Progenitor cell of endocrine pancreas (in vitro differentiated cells): ENCODE results near the gene AKT2. TPM values are rescaled to one million over a fixed set of nuclear protein-coding genes. Genes with fewer than 3 reads are reported as not detected.

Experiments
- DNase-seq: peaks from one replicate; pipeline ENCODE4 v3.0.0; 2021; ENCODE audit warnings: low spot score; ENCODE audit not compliant: unreplicated experiment
- H3K27ac Mint-ChIP-seq: 2 replicates; pipeline ENCODE4 v1.8.0; 2021; ENCODE audit warnings: mild to moderate bottlenecking, moderate library complexity, mixed read lengths
- H3K27me3 Mint-ChIP-seq: 2 replicates; pipeline ENCODE4 v1.8.0; 2021; ENCODE audit warnings: mixed read lengths
- H3K36me3 Mint-ChIP-seq: 2 replicates; pipeline ENCODE4 v1.8.0; 2022; ENCODE audit warnings: mixed read lengths; ENCODE audit not compliant: insufficient read depth
- H3K4me1 Mint-ChIP-seq: 2 replicates; pipeline ENCODE4 v1.8.0; 2021; ENCODE audit warnings: low read depth, mixed read lengths
- H3K4me3 Mint-ChIP-seq: 2 replicates; pipeline ENCODE4 v1.8.0; 2021; ENCODE audit warnings: low read depth, mild to moderate bottlenecking, moderate library complexity, mixed read lengths
- H3K9me3 Mint-ChIP-seq: 2 replicates; pipeline ENCODE4 v1.8.0; 2021; ENCODE audit warnings: low read depth, mixed read lengths
- CTCF ChIP-seq: fragments of 200-600 bp; sonication (generic); IDR thresholded peaks from one replicate; pipeline ENCODE4 v1.5.0; 2021; ENCODE audit warnings: antibody characterized with exemption, mild to moderate bottlenecking; ENCODE audit not compliant: unreplicated experiment
- total RNA-seq: library from RNA; stranded (reverse); gene quantifications from 2 replicates; pipeline ENCODE4 v1.2.1, GENCODE V29; 2021

The AKT2 gene
- total RNA-seq, 1 donor from 2014 or later, result 200 TPM

- Mint-ChIP-seq H3K4me3 (no peak overlapping the region), H3K4me1 (peaks cover 3% of the 10 kb centered on the region), H3K27ac (no peak overlapping the region), H3K36me3 (peaks cover 9% of the 10 kb centered on the region), H3K27me3 (peaks cover 24% of the 10 kb centered on the region), H3K9me3 (no peaks in the 10 kb centered on the region)
- DNase-seq, result no peak
- TF ChIP-seq CTCF, result no peak
Observed at GRCh38 chr19:40213882-40214570, 71.1 kb downstream of the AKT2 start.

GRCh38 chr19:40213251-40213829 lies 71.8 kb downstream of the AKT2 start:
- Mint-ChIP-seq H3K27ac (no peak overlapping the region), H3K9me3 (no peaks in the 10 kb centered on the region), H3K27me3 (peaks cover 17% of the 10 kb centered on the region), H3K4me1 (peaks cover 3% of the 10 kb centered on the region), H3K4me3 (no peak overlapping the region), H3K36me3 (peaks cover 9% of the 10 kb centered on the region)
- no peak for DNase-seq
- no peak for TF ChIP-seq CTCF

GRCh38 chr19:40210889-40211288 lies 74.3 kb downstream of the AKT2 start:
- Mint-ChIP-seq H3K4me3 (no peak overlapping the region), H3K36me3 (peaks cover 10% of the 10 kb centered on the region), H3K27ac (no peak overlapping the region), H3K9me3 (no peaks in the 10 kb centered on the region), H3K4me1 (no peaks in the 10 kb centered on the region), H3K27me3 (peaks cover 2% of the 10 kb centered on the region)
- no peak for DNase-seq
- no peak for TF ChIP-seq CTCF

GRCh38 chr19:40208602-40209001 lies 76.5 kb downstream of the AKT2 start:
- Mint-ChIP-seq H3K27me3 (no peaks in the 10 kb centered on the region), H3K4me3 (no peak overlapping the region), H3K36me3 (peaks cover 13% of the 10 kb centered on the region), H3K4me1 (no peaks in the 10 kb centered on the region), H3K27ac (no peak overlapping the region), H3K9me3 (no peaks in the 10 kb centered on the region)
- TF ChIP-seq CTCF, result no peak
- DNase-seq, result no peak

GRCh38 chr19:40205760-40206159 lies 79.4 kb downstream of the AKT2 start:
- no peak for DNase-seq
- H3K4me3 Mint-ChIP-seq, result no peak overlapping the region

More at GRCh38 chr19:40205760-40206159, 79.4 kb downstream of the AKT2 start:
- Mint-ChIP-seq H3K27me3 (no peaks in the 10 kb centered on the region), H3K4me1 (no peaks in the 10 kb centered on the region), H3K27ac (no peak overlapping the region), H3K36me3 (peaks cover 10% of the 10 kb centered on the region), H3K9me3 (no peaks in the 10 kb centered on the region)
- TF ChIP-seq CTCF, result no peak
